GM19023 (cell line): ENCODE data around the gene AMN1.

Experiments
- ATAC-seq: cut with Tn5 transposase; IDR thresholded peaks from one replicate; pipeline ENCODE4 v1.9.1; 2021; ENCODE audit warnings: mild to moderate bottlenecking, moderate library complexity; ENCODE audit not compliant: unreplicated experiment

The AMN1 gene

DNA sequence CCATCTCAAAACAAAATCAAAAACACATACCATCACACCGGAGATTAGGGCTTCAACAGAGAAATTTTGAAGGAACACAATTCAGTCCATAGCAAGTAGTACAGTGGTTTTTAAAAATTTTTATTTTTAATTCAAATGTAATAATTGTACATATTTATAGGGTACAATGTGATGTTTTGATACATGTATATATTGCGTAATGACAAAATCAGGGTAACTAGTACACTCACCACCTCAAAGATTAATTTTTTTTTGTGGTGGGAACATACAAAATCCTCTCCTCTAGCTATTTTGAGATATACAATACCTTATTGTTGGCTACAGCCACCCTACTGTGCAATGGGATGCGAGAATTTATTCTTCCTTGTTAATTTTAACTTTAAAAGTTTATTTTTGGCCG lies 95.4 kb downstream of the AMN1 start:
- no peak for ATAC-seq

DNA sequence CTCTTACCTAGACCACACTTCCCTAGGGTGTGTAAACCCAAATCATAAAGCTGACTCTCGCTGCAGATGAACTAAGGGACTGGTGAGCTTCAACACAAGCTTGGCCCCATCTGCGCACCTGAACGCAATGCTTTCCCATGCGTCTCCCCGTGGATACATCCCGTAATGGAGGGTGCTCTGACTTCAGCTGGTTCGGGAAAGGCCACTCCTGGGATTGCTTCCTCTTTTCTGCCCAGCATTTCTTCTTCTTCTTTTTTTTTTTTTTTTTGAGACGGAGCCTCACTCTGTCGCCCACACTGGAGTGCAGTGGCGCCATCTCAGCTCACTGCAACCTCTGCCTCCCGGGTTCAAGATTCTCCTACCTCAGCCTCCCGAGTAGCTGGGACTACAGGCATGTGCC lies 97.0 kb downstream of the AMN1 start:
- ATAC-seq = no peak

DNA sequence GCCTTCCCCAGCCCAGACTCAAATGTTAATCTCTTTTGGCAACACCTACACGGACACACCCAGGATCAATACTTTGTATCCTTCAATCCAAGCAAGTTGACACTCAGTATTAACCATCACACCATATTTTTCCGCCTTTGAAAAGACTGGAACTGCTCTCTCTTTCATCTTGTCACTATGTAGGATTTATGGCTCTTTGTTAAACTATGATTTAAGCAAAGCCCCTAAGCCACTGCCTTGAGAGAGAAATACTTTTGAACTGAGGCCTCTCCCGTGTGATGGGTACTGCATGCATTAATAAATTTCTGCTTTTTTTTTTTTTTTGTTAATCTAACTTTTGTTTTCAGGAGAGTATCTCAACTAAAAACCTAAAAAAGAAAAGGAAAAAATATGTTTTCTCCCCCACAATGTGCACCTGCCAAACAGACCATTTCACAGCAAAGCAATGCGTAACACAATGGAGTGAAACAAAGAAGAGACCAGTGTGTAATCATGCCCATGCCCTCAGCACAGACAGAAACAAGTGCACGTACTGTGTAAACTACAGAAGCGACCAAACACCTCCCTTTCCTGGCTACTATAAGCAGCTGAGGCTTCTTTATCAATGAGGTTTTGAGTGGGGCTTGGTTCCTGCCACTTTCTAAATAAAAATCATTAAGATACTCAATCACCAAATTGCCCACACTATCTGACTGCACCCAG lies 97.6 kb downstream of the AMN1 start:
- ATAC-seq = no peak

DNA sequence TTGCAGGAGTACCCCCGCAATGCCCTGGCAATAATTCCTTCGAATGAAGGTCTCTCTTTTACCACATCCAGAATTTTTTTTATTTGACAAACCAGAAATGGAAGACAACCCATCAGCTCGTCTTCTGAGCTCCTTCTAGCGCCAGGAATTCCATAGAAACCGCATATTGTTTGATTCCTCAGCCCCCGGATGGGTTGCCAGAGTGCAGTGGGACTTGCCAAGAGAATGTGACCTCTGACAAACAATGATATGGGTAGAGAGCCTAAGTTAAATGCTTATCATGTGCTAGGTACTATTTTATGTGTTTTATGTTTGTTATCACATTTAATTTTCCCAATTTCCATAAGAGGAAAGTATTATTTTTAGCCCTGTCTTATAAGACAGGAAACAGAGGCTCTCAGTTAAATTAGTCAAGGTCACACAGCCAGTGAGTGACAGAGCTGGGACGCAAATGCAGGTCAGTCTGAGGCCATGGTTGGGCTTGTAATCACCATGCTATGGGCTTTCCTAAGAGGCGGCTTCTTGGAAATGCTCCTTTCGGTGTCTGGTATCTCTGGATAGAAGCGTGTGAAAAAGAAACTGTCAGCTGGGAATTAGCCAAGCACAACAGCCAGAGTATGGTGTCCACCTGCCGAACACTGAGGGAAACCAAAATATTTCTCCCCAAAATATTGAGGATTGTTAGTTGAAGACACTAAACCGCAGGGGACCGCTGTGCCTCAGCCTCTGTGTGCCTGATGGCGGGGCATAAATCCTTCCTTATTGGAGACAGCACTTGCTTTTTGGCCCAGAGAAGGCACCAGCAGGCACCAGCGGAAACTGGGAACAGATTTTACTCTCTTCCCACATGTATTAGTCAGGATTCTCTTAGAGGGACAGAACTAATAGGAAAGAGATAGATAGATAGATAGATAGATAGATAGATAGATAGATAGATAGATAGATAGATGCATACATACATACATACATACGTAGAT lies 98.8 kb downstream of the AMN1 start:
- no peak for ATAC-seq

DNA sequence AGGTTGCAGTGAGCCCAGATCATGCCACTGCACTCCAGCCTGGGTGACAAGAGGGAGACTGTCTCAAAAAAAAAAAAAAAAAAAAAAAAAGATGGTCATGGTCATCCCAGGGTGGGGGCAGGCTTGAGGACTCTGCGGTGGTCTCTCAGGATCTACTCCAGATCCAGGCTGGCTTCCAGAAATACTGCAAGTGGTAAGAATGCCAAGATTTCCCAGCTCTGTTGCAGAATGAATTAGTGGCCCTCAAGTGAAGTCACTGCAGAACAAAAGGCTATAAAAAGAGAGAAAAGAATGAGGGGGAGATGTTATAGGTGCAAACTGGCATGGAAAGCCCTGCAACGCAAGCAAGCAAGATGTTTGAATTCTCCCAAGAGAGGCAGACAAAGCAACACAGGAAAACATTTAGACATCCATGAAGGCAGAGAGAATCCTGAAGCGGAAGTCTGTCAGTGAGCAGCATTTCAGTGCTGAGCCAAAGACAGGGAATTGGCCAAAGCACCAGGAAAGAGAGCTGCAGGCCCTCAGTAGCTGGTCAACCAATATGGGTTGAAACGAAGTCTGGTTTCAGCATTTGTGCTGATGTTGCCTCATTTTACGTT lies 101.3 kb downstream of the AMN1 start:
- ATAC-seq = no peak

DNA sequence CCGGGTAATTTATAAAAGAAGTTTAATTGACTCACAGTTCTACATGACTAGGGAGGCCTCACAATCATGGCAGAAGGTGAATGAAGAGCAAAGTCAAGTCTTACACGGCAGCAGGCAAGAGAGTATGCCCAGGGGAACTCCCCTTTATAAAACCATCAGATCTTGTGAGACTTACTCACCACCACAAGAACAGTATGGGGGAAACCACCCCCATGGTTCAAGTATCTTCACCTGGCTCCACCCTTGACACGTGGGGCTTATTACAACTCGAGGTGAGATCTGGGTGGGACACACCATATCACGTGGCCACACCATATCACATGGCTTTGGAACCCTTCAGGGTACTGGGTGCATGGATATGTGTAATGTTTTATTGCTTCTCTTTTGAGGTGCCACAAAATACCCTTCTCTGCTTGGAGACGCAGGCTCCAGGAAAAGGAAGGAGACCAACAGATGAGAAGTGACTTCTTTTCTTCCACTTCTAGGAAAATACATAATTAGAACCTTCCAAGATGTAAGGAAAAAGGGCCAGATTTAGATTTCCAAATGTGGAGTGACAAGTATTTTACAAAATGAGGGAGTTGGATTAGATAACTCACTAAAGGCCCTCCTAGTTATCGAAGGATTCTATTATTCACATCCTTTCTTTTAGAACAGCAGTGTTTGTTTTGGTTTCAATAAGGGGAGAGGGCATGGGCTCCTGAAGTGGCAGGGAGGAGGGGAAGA lies 102.4 kb downstream of the AMN1 start:
- no peak for ATAC-seq

DNA sequence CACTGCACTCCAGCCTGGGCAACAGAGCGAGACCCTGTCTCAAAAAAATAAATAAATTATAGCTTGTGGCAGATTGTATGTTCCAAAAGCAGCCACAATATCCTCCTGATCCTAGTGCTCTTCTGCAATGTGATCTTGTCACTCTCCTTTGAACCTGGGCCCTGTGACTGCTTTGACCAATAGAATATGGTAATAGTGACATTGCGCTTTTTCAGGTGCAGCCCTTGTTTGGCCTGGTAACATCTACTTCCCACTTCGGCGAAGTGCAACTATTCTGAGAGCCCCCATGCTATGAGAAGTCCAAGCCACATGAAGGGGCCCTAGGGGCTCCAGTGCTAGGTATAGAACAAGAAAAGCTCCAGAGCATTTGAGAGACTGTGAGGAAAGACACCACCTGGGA lies 106.8 kb downstream of the AMN1 start:
- no peak for ATAC-seq
